HCT116 (cell line): ENCODE measurements around the gene OMP. TPM values are rescaled to one million over a fixed set of nuclear protein-coding genes. Genes with fewer than 3 reads are reported as not detected.

Experiments
- ATAC-seq: fragments of 200-7000 bp; cut with Tn5 transposase; 2 replicates; pipeline ENCODE4 v1.9.1; 2020; ENCODE audit warnings: mild to moderate bottlenecking, moderate library complexity
- BruUV-seq: library from RNA; stranded (reverse); fragments of 400-500 nt; replicated peaks from 2 replicates; lab custom pipeline; 2021; lab: Mats Ljungman, UMichigan
- CTCF ChIA-PET: fragments of 300-600 bp; sonication (Branson Sonifier 250); formaldehyde crosslinking; loops from one replicate; lab custom pipeline; 2021; ENCODE audit warnings: antibody characterized with exemption; lab: Charles Lee
- POLR2A ChIA-PET: fragments of 300-600, 350-600 bp; sonication (Branson Sonifier 250); formaldehyde crosslinking; loops from one replicate; lab custom pipeline; 2021; ENCODE audit warnings: antibody characterized with exemption; lab: Charles Lee
- RAD21 ChIA-PET, 2 experiments: fragments of 300-600 bp; sonication (Branson Sonifier 250); formaldehyde crosslinking; loops; one replicate each; lab custom pipeline; 2023; ENCODE audit warnings: low total read pairs in 2 of 2; ENCODE audit not compliant: uncharacterized antibody in 2 of 2, unreplicated experiment in 2 of 2, low non-redundant PET in 1 of 2; lab: Charles Lee
- DNase-seq: peaks from one replicate; pipeline ENCODE4 v3.0.0-alpha.2; 2010; ENCODE audit warnings: low read depth, low spot score
- H2AFZ ChIP-seq: fragments of 200-600 bp; shearing (Covaris generic), sonication (generic); 2 replicates; pipeline ENCODE4 v1.6.1; 2017; ENCODE audit warnings: low read depth, mixed run types, mixed read lengths, antibody characterized with exemption, low read length; ENCODE audit not compliant: poor library complexity, severe bottlenecking
- H3K27ac ChIP-seq: 2 replicates; pipeline ENCODE4 v1.5.1; 2012; ENCODE audit warnings: low read depth, low read length
- H3K27me3 ChIP-seq: fragments of 200-600 bp; sonication (generic); 2 replicates; pipeline ENCODE4 v1.6.1; 2016; ENCODE audit warnings: mixed run types, low read length, mixed read lengths; ENCODE audit not compliant: insufficient read depth
- H3K36me3 ChIP-seq, 2 experiments: fragments of 200-500 bp in 1 of 2; fragments of 200-600 bp in 1 of 2; sonication (Bioruptor generic) in 1 of 2; sonication (generic) in 1 of 2; 2 replicates each; pipeline versions ENCODE4 v1.5.1 to v1.6.1; 2014 to 2016; ENCODE audit warnings: low read length in 2 of 2, inconsistent platforms in 1 of 2, mixed read lengths in 1 of 2, mixed run types in 1 of 2; ENCODE audit not compliant: insufficient read depth in 2 of 2, control insufficient read depth in 1 of 2
- H3K4me1 ChIP-seq, 2 experiments: fragments of 200-600 bp in 1 of 2; sonication (generic) in 1 of 2; 2 replicates each; pipeline versions ENCODE4 v1.5.1 to v1.6.1; 2012 to 2017; ENCODE audit warnings: low read length in 2 of 2, inconsistent platforms in 1 of 2, mild to moderate bottlenecking in 1 of 2, mixed read lengths in 1 of 2, mixed run types in 1 of 2, moderate library complexity in 1 of 2; ENCODE audit not compliant: insufficient read depth in 2 of 2, control insufficient read depth in 1 of 2
- H3K4me2 ChIP-seq: fragments of 200-600 bp; sonication (generic); 2 replicates; pipeline ENCODE4 v1.6.1; 2017; ENCODE audit warnings: mixed run types, low read length, mixed read lengths
- H3K4me3 ChIP-seq, 2 experiments: fragments of 200-600 bp in 1 of 2; sonication (generic) in 1 of 2; replicated peaks in 1 of 2; 2 replicates each; pipeline ENCODE4 v1.5.1; 2011 to 2016; ENCODE audit warnings: low read length in 2 of 2, control low read depth in 1 of 2, low read depth in 1 of 2, mild to moderate bottlenecking in 1 of 2, mixed read lengths in 1 of 2, mixed run types in 1 of 2
- H3K79me2 ChIP-seq: fragments of 200-600 bp; sonication (generic); 2 replicates; pipeline ENCODE4 v1.6.1; 2017; ENCODE audit warnings: mild to moderate bottlenecking, mixed run types, low read length, moderate library complexity, mixed read lengths; ENCODE audit not compliant: insufficient read depth
- H3K9ac ChIP-seq: fragments of 200-600 bp; sonication (generic); 2 replicates; pipeline ENCODE4 v1.6.1; 2016; ENCODE audit warnings: low read length, mixed read lengths
- H3K9me2 ChIP-seq: fragments of 200-600 bp; sonication (generic), shearing (Covaris generic); 2 replicates; pipeline ENCODE4 v1.6.1; 2017; ENCODE audit warnings: mixed run types, mild to moderate bottlenecking, moderate library complexity; ENCODE audit not compliant: insufficient read depth
- H3K9me3 ChIP-seq, 2 experiments: fragments of 200-500 bp in 1 of 2; fragments of 200-600 bp in 1 of 2; sonication (Bioruptor generic) in 1 of 2; sonication (generic) in 1 of 2; 2 replicates each; pipeline ENCODE4 v1.6.1; 2014 to 2017; ENCODE audit warnings: low read length in 2 of 2, mixed read lengths in 2 of 2, inconsistent platforms in 1 of 2, low read depth in 1 of 2, mild to moderate bottlenecking in 1 of 2, mixed run types in 1 of 2, moderate library complexity in 1 of 2; ENCODE audit not compliant: control insufficient read depth in 1 of 2, insufficient read depth in 1 of 2
- H4K20me1 ChIP-seq: fragments of 200-600 bp; sonication (generic), shearing (Covaris generic); 2 replicates; pipeline ENCODE4 v1.6.1; 2017; ENCODE audit warnings: mixed run types, mild to moderate bottlenecking, moderate library complexity; ENCODE audit not compliant: insufficient read depth
- EZH2 ChIP-seq: fragments of 200-600 bp; sonication (generic); IDR thresholded peaks from 2 replicates; pipeline ENCODE4 v1.6.1; 2017; ENCODE audit warnings: antibody characterized with exemption, mixed run types
- EZH2phosphoT487 ChIP-seq: fragments of 200-600 bp; IDR thresholded peaks from 2 replicates; pipeline ENCODE4 v1.6.1; 2018; ENCODE audit warnings: antibody characterized with exemption, borderline replicate concordance
- FOSL1 ChIP-seq: IDR thresholded peaks from 2 replicates; pipeline ENCODE4 v1.6.1; 2012; ENCODE audit warnings: low read depth
- JUND ChIP-seq: IDR thresholded peaks from 2 replicates; pipeline ENCODE4 v1.6.1; 2012
- MAX ChIP-seq: IDR thresholded peaks from 2 replicates; pipeline ENCODE4 v1.6.1; 2012
- POLR2AphosphoS5 ChIP-seq: IDR thresholded peaks from 2 replicates; pipeline ENCODE4 v1.6.1; 2011; ENCODE audit warnings: mild to moderate bottlenecking, low read depth, low read length, moderate library complexity
- SRF ChIP-seq: IDR thresholded peaks from 2 replicates; pipeline ENCODE4 v1.6.1; 2012; ENCODE audit warnings: low read depth
- ZBTB33 ChIP-seq: IDR thresholded peaks from 2 replicates; pipeline ENCODE4 v1.6.1; 2011; ENCODE audit warnings: mild to moderate bottlenecking, low read length, moderate library complexity; ENCODE audit not compliant: insufficient replicate concordance; ENCODE audit errors: extremely low read depth
- ZFX ChIP-seq: fragments of 450-650 bp; IDR thresholded peaks from 2 replicates; pipeline ENCODE4 v1.6.1; 2017
- ZNF274 ChIP-seq: fragments of 200-500 bp; sonication (Bioruptor generic); IDR thresholded peaks from 2 replicates; pipeline ENCODE4 v1.6.1; 2014; ENCODE audit warnings: mild to moderate bottlenecking, low read depth, low read length, inconsistent platforms
- intact Hi-C: fragments of 100-400 bp; cut with micrococcal nuclease; formaldehyde crosslinking; loops from 2 replicates; pipeline ENCODE4 v1.10.0; 2022
- total RNA-seq: library from RNA; stranded (reverse); gene quantifications from one replicate; pipeline ENCODE4 v1.2.1, GENCODE V29; 2021; ENCODE audit not compliant: unreplicated experiment

OMP gene
- total RNA-seq, 1 experiment from 2014 or later = not detected

- Histone ChIP-seq H3K9me2 (no peaks in the 10 kb centered on the region), H3K9me3 (peaks cover 0 to 4% of the 10 kb centered on the region in 2 experiments; a peak in 1 of 4 replicates), H3K27me3 (no peaks in the 10 kb centered on the region), H3K27ac (no peak overlapping the region), H3K4me1 (peaks cover 7 to 16% of the 10 kb centered on the region in 2 experiments; a peak in 2 of 4 replicates), H3K4me2 (no peak overlapping the region), H2AFZ (no peak overlapping the region), H3K4me3 (no peak overlapping the region), H3K36me3 (no peaks in the 10 kb centered on the region), H3K9ac (no peak overlapping the region), H4K20me1 (no peaks in the 10 kb centered on the region), H3K79me2 (no peaks in the 10 kb centered on the region)
- no peak for TF ChIP-seq MAX
- no peak for TF ChIP-seq ZFX
- no peak for TF ChIP-seq EZH2phosphoT487
- no peak for TF ChIP-seq JUND
- TF ChIP-seq ZNF274 = no peak
- TF ChIP-seq POLR2AphosphoS5 = no peak
- CTCF ChIA-PET = interaction anchor here (0.8 to 2.9 kb wide), 9 partner anchors 10 to 341 kb away, joined by 3 to 41 read pairs (median 4); no protein-coding TSS in a partner anchor
- RAD21 ChIA-PET = interaction anchor here in 1 of 2 experiments (0.6 to 1.7 kb wide), 2 partner anchors 28 to 760 kb away, joined by 3 to 5 read pairs; no protein-coding TSS in a partner anchor
- no TSS peak for BruUV-seq
- DNase-seq (no peak), ATAC-seq (no peak)
- intact Hi-C loops = no loop called here
- POLR2A ChIA-PET = interaction anchor here (1.1 kb wide), 1 partner anchor 16 kb away, joined by 11 read pairs; no protein-coding TSS in a partner anchor
These were observed 39.2 kb upstream of the OMP start for GRCh38 chr11:77063407-77063806.

GRCh38 chr11:77063861-77064260, 38.8 kb upstream of the OMP start:
- Histone ChIP-seq H3K79me2 (no peaks in the 10 kb centered on the region), H3K9me3 (peaks cover 0 to 4% of the 10 kb centered on the region in 2 experiments; a peak in 1 of 4 replicates), H3K27ac (no peak overlapping the region), H3K4me1 (peaks cover 7 to 16% of the 10 kb centered on the region in 2 experiments; a peak in 2 of 4 replicates), H2AFZ (no peak overlapping the region), H4K20me1 (no peaks in the 10 kb centered on the region), H3K4me2 (no peak overlapping the region), H3K9ac (no peak overlapping the region), H3K9me2 (no peaks in the 10 kb centered on the region), H3K4me3 (no peak overlapping the region), H3K27me3 (no peaks in the 10 kb centered on the region), H3K36me3 (no peaks in the 10 kb centered on the region)
- ChIA-PET CTCF (interaction anchor here (0.8 to 2.9 kb wide), 4 partner anchors 9 to 63 kb away, joined by 3 to 41 read pairs (median 8); no protein-coding TSS in a partner anchor), POLR2A (no interaction called here), RAD21 (interaction anchor here in 1 of 2 experiments (1.7 kb wide), 1 partner anchor 27 kb away, joined by 5 read pairs; no protein-coding TSS in a partner anchor)
- TF ChIP-seq MAX (no peak), FOSL1 (no peak), ZBTB33 (no peak), EZH2 (no peak), SRF (no peak), EZH2phosphoT487 (no peak), ZFX (no peak)
- no peak for DNase-seq
- no TSS peak for BruUV-seq
- intact Hi-C loops = no loop called here
- ATAC-seq = no peak
